ENCODE results near the gene LRP8. TPM values are rescaled to one million over a fixed set of nuclear protein-coding genes. Genes with fewer than 3 reads are reported as not detected.

Gene LRP8
- total and polyA plus RNA-seq, 8 donors, result 0.58 to 26.8 (median 2.3) TPM

- Histone ChIP-seq H3K27ac (peak overlapping the region in 3 of 5 donors; percentile 1 to 46 (median 20)), H3K4me1 (peaks cover 0 to 11% (median 3%) of the 10 kb centered on the region in 4 donors), H3K27me3 (no peaks in the 10 kb centered on the region), H3K36me3 (peaks cover 0 to 11% (median 0%) of the 10 kb centered on the region in 4 donors), H3K9me3 (no peaks in the 10 kb centered on the region), H3K4me3 (no peak overlapping the region)
- peak in 1 of 2 donors; percentile 61 for DNase-seq
- no peak for TF ChIP-seq CTCF (IDR thresholded peaks at IDR 0.05)
- TF ChIP-seq EP300 (IDR thresholded peaks at IDR 0.05), result no peak
- no peak for TF ChIP-seq POLR2AphosphoS5 (IDR thresholded peaks at IDR 0.05)
- TF ChIP-seq POLR2A (IDR thresholded peaks at IDR 0.05), result no peak
- WGBS, 5 donors, result 37 to 65% (median 60%) methylated on average over 11 of the region's 11 CpGs
- intact Hi-C loops (cut with DNase I; ENCODE audit: low total_unique reads), result no loop called here
These were observed 71.1 kb downstream of the LRP8 start for GRCh38 chr1:53256511-53257453.

- no peaks in the 10 kb centered on the region for H3K9me3 ChIP-seq
- H3K27me3 ChIP-seq, result no peaks in the 10 kb centered on the region
- H3K36me3 ChIP-seq, result no peaks in the 10 kb centered on the region
- peaks cover 0 to 11% (median 3%) of the 10 kb centered on the region in 4 donors for H3K4me1 ChIP-seq
- TF ChIP-seq EP300 (IDR thresholded peaks at IDR 0.05) (no peak), POLR2AphosphoS5 (IDR thresholded peaks at IDR 0.05) (no peak), POLR2A (IDR thresholded peaks at IDR 0.05) (no peak), CTCF (IDR thresholded peaks at IDR 0.05) (no peak)
- no peak for DNase-seq
- 97 to 100% (median 100%) methylated on average over 4 of the region's 4 CpGs for WGBS, 5 donors
- intact Hi-C loops (cut with DNase I; ENCODE audit: low total_unique reads), result no loop called here
- no peak overlapping the region for H3K4me3 ChIP-seq
- no peak overlapping the region for H3K27ac ChIP-seq
These were observed 72.8 kb downstream of the LRP8 start for GRCh38 chr1:53255031-53255430.

GRCh38 chr1:53254011-53254640 is 73.7 kb downstream of the LRP8 start:
- H3K4me3 ChIP-seq, result no peak overlapping the region
- no peaks in the 10 kb centered on the region for H3K9me3 ChIP-seq
- 80 to 88% (median 87%) methylated on average over 4 of the region's 4 CpGs for WGBS, 5 donors
- intact Hi-C loops (cut with DNase I; ENCODE audit: low total_unique reads), result no loop called here
- no peaks in the 10 kb centered on the region for H3K27me3 ChIP-seq
- no peaks in the 10 kb centered on the region for H3K36me3 ChIP-seq
- peaks cover 0 to 11% (median 3%) of the 10 kb centered on the region in 4 donors for H3K4me1 ChIP-seq
- DNase-seq, result no peak
- H3K27ac ChIP-seq, result no peak overlapping the region
- TF ChIP-seq POLR2A (IDR thresholded peaks at IDR 0.05), result no peak

GRCh38 chr1:53250325-53250724 is 77.5 kb downstream of the LRP8 start:
- Histone ChIP-seq H3K4me1 (no peaks in the 10 kb centered on the region), H3K27ac (no peak overlapping the region), H3K9me3 (no peaks in the 10 kb centered on the region), H3K4me3 (no peak overlapping the region), H3K36me3 (no peaks in the 10 kb centered on the region), H3K27me3 (no peaks in the 10 kb centered on the region)
- WGBS, 5 donors, result 77 to 91% (median 81%) methylated on average over 4 of the region's 4 CpGs
- DNase-seq, result no peak
- intact Hi-C loops (cut with DNase I; ENCODE audit: low total_unique reads), result no loop called here
- TF ChIP-seq POLR2AphosphoS5 (IDR thresholded peaks at IDR 0.05) (no peak), EP300 (IDR thresholded peaks at IDR 0.05) (no peak), CTCF (IDR thresholded peaks at IDR 0.05) (no peak), POLR2A (IDR thresholded peaks at IDR 0.05) (no peak)

All from stomach (tissue), 9 donors.